Jurkat, Clone E6-1 (cell line): ENCODE data around the gene SPTLC1.
"Not testable (repeated sequence)": the region's sequence is repeated elsewhere in the genome, so short reads cannot be mapped to it uniquely, and the experiment has no call there.

Experiments used
- DNase-seq: peaks from one replicate; pipeline ENCODE4 v3.0.0-alpha.2; 2011; ENCODE audit warnings: low read depth, low spot score
- H3K4me3 ChIP-seq: 2 replicates; pipeline ENCODE4 v1.5.1; 2011; ENCODE audit warnings: mild to moderate bottlenecking, low read length, control low read depth, moderate library complexity

The SPTLC1 gene

DNA sequence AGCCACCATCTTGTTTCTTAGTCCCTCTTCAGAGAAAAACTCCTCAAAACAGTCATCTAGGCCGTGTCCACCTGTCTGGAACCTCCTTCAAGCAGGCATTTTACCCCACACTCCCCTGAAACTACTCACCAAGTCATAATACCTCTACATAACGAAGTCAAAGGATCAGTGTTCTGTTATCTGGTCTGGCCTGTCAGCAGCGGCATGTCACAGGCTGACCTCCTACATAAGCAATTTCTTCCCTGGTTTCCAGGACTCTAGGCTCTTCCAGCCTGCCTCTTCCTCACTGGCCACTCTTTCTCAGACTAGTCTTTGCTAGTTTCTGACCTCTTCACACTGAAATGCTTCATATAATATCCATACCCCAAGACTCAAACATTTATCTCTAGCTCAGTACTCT is 72.2 kb downstream of the SPTLC1 start:
- no peak for DNase-seq
- no peak overlapping the region for H3K4me3 ChIP-seq

- no peak overlapping the region for H3K4me3 ChIP-seq
- DNase-seq: no peak
Observed at GRCh38 chr9:92042260-92042659, 73.0 kb downstream of the SPTLC1 start.

GRCh38 chr9:92036756-92037155 is 78.5 kb downstream of the SPTLC1 start:
- no peak for DNase-seq
- H3K4me3 ChIP-seq: no peak overlapping the region

DNA sequence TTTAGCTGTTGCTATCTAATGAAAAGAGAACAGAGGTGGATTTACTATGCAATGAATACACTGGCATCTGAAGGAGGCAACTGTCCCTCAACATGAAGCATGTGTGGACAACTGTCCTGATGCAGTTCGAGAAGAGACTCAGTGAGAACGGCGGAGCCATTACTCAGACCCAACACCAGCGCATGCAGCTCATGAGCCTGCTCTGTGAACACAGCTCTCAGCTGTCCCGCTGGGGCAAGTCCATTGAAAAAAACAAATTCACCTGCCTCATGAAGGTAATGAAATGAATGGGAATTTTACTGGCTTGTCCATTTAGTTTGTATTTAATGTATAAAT is 78.8 kb downstream of the SPTLC1 start:
- no peak overlapping the region for H3K4me3 ChIP-seq
- no peak for DNase-seq

DNA sequence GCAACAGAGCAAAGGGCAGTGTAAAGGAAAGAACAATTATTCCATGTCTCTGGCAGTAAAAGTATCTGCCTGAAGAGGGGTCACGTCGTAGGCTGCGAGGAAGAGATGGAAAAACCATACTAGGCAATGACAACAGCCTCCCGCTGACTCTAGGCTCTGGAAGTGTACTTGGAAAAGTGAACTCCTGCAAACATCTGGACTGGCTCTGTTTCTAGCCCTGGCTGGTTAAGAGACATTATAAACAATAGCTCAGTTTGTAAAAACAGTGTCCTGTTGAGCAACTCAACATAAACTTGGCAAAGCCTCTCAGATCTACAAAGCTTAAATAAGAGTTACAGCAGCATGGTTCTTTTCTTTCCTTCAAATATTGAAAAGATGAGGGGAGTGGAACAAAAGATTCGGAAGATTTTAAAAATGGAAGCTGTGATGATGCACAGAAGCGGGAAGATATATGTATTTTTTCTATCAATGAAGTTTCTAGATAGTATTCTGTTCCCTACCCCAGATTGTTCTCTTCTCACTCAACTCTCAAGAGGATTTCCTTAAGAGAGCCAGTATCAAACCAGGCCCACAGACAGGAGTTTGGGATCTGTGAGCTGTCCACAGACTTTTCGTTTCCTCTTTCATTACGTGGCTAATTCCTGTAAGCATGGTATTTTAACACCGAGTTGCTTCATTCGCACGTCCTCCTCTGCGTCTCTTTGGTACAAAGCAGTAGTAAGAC is 79.4 kb downstream of the SPTLC1 start:
- no peak overlapping the region for H3K4me3 ChIP-seq
- no peak for DNase-seq

- H3K4me3 ChIP-seq: no peak overlapping the region
- DNase-seq: no peak
Observed at GRCh38 chr9:92035146-92035545, 80.1 kb downstream of the SPTLC1 start.

DNA sequence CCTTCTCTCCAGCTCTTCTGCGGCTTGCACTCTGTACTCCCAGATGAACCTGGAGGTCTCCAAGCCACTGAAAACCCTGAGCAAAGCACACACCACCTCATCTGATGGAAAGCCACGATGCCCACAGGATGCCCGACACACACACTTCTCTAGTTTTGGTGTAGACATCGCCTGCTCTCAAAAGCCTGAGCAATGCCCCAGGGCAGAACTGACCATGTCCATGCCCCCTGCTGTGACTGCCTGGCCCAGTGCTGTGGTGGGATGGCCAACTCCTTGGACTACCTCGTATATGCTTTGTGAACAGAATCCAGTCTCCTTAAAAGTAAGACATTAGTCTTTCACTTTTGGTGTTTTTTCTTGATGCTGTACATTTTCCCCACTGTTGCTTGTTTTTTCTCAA is 81.2 kb downstream of the SPTLC1 start:
- no peak overlapping the region for H3K4me3 ChIP-seq
- no peak for DNase-seq

DNA sequence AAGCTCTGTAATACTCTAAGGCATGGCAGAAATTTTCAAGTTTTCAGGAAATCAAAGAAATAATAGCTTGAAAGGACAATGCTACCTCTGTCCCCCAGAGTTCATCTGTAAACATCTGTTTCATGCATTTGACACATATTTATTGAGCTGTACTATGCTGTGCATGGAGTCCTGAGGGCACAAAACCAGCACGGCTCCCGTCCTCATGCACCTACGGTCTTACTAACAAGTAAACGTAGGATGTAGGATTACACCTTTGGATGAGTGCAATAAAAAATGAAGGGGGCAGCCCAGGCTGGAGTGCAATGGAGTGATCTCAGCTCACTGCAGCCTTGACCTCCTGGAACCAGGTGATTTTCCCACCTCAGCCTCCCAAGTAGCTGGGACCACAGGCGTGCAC is 81.9 kb downstream of the SPTLC1 start:
- DNase-seq: no peak
- H3K4me3 ChIP-seq: no peak overlapping the region

- DNase-seq: no peak
- H3K4me3 ChIP-seq: no peak overlapping the region
Observed at GRCh38 chr9:92032891-92033290, 82.3 kb downstream of the SPTLC1 start.

GRCh38 chr9:92030367-92030766 is 84.8 kb downstream of the SPTLC1 start:
- no peak for DNase-seq
- no peak overlapping the region for H3K4me3 ChIP-seq

- DNase-seq: no peak
- no peak overlapping the region for H3K4me3 ChIP-seq
Observed at GRCh38 chr9:92029553-92029952, 85.7 kb downstream of the SPTLC1 start.

GRCh38 chr9:92026206-92027002 is 88.8 kb downstream of the SPTLC1 start:
- no peak for DNase-seq

DNA sequence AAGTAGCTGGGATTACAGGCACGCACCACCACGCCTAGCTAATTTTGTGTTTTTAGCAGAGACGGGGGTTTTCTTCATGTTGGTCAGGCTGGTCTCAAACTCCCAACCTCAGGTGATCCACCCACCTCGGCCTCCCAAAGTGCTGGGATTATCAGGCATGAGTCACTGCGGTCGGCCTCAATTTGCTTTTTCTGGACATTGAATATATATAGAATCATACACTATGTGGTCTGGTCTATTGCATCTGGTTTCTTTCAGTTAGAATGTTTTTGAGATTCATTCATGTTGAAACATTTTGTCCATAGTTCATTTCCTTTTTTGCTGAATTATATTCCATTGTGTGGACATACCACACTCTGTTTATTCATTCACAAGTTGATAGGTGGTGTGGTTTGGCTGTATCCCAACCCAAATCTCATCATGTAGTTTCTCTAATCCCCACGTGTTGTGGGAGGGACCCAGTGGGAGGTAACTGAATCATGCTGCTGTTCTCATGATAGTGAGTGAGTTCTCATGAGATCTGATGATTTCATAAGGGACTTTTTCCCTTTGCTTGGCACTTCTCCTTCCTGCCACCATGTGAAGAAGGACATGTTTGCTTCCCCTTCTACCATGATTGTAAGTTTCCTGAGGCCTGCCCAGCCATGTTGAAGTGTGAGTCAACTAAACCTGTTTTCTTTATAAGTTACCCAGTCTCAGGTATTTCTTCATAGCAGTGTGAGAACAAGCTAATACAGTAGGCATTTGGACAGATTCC is 93.2 kb downstream of the SPTLC1 start:
- not testable (repeated sequence) for H3K4me3 ChIP-seq, DNase-seq

More at GRCh38 chr9:92026206-92027002, 88.8 kb downstream of the SPTLC1 start:
- H3K4me3 ChIP-seq: no peak overlapping the region

- H3K4me3 ChIP-seq: no peak overlapping the region
- no peak for DNase-seq
Observed at GRCh38 chr9:92019658-92020057, 95.6 kb downstream of the SPTLC1 start.

DNA sequence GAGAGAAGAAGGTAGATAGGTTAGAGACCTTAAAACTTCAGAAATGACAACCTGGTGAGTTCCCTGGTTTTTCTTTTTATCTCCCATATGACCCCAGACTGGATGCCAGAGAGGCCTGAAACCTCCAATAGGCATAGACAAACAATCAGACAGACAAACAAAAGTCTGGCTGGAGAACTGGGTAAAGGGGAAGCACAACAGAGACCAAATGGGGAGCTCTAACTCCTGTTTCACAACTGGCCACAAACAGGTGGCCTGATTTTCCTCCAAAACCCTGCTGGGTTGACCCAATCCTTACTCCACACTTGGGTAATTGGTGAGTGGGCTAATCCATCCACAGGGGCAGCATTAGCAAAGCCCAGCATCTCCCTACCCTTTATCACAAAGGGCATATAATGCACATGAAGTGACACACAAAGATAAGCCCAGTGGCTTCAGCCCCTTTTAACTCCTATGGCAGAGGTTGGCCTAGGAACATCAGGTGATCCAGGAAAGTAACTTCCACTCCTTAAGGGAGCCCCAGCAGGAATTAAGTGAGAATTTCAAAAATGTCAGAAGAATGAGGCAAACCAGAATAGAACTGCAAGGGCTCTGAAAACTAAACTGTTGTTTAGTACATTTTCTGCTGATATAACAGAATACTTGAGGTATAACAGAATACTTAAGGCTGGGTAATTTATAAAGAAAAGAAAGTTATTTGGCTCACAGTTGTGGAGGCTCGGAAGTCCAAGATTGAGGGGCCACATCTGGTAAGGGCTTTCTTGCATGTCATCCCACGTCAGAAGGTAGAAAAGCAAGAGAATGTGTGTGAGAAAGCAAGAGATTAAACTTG is 104.3 kb downstream of the SPTLC1 start:
- no peak for DNase-seq
- H3K4me3 ChIP-seq: no peak overlapping the region

- not testable (repeated sequence) for DNase-seq
Observed at GRCh38 chr9:92010253-92010652, 105.0 kb downstream of the SPTLC1 start.

GRCh38 chr9:92008041-92008440 is 107.2 kb downstream of the SPTLC1 start:
- H3K4me3 ChIP-seq: no peak overlapping the region
- DNase-seq: no peak

More at GRCh38 chr9:92010253-92010652, 105.0 kb downstream of the SPTLC1 start:
- H3K4me3 ChIP-seq: not testable (repeated sequence)

GRCh38 chr9:92004045-92004392 is 111.2 kb downstream of the SPTLC1 start:
- DNase-seq: no peak
- H3K4me3 ChIP-seq: no peak overlapping the region

GRCh38 chr9:92003308-92004044 is 111.7 kb downstream of the SPTLC1 start:
- no peak for DNase-seq
- H3K4me3 ChIP-seq: no peak overlapping the region
